HEK293 (cell line): Measurements from ENCODE around the gene DSCAM.

Experiments
- CTCF ChIA-PET: fragments of 350-600 bp; formaldehyde crosslinking; extraction: SDS; loops from one replicate; lab custom pipeline; 2021; ENCODE audit warnings: antibody characterized with exemption; lab: Yijun Ruan, JAX
- POLR2A ChIA-PET: fragments of 300-600 bp; formaldehyde crosslinking; extraction: SDS; loops from one replicate; lab custom pipeline; 2020; ENCODE audit warnings: antibody characterized with exemption, inconsistent platforms; lab: Yijun Ruan, JAX
- H3K27ac ChIP-seq: fragments of 200-500 bp; sonication (Bioruptor generic); 2 replicates; pipeline ENCODE4 v1.5.1; 2014; ENCODE audit warnings: low read depth, low read length, control low read depth, inconsistent platforms; ENCODE audit errors: extremely low read depth
- H3K36me3 ChIP-seq, 2 experiments: fragments of 200-500 bp in 1 of 2; sonication (Bioruptor generic) in 1 of 2; 1 replicate in 1 of 2; 2 replicates in 1 of 2; pipeline ENCODE4 v1.5.1; 2014 to 2017; ENCODE audit warnings: inconsistent platforms in 2 of 2, low read length in 2 of 2; ENCODE audit not compliant: control insufficient read depth in 2 of 2, insufficient read depth in 1 of 2
- H3K4me1 ChIP-seq: fragments of 200-500 bp; sonication (Bioruptor generic); 2 replicates; pipeline ENCODE4 v1.5.1; 2014; ENCODE audit warnings: mild to moderate bottlenecking, low read length, inconsistent platforms; ENCODE audit not compliant: control insufficient read depth, insufficient read depth
- H3K4me3 ChIP-seq: 2 replicates; pipeline ENCODE4 v1.5.1; 2011; ENCODE audit warnings: low read depth, mild to moderate bottlenecking, control low read depth, low read length, moderate library complexity
- H3K9me3 ChIP-seq: fragments of 200-500 bp; sonication (Bioruptor generic); 2 replicates; pipeline ENCODE4 v1.5.1; 2014; ENCODE audit warnings: low read depth, low read length, inconsistent platforms; ENCODE audit not compliant: control insufficient read depth, insufficient read depth
- GLIS1 ChIP-seq: fragments of 450-650 bp; formaldehyde crosslinking; IDR thresholded peaks from 2 replicates; pipeline ENCODE4 v1.5.1; 2016; ENCODE audit warnings: missing biosample characterization, missing genetic modification characterization
- HOXA7 ChIP-seq: sonication (generic); formaldehyde crosslinking; IDR thresholded peaks from 2 replicates; pipeline ENCODE4 v1.8.1; 2022; ENCODE audit warnings: missing genetic modification reagents, borderline replicate concordance
- HOXC10 ChIP-seq: sonication (generic); formaldehyde crosslinking; IDR thresholded peaks from 2 replicates; pipeline ENCODE4 v1.8.1; 2023; ENCODE audit warnings: mild to moderate bottlenecking, missing genetic modification reagents
- IKZF3 ChIP-seq: fragments of 450-650 bp; IDR thresholded peaks from 2 replicates; pipeline ENCODE4 v1.5.0; 2018; ENCODE audit warnings: missing biosample characterization, mild to moderate bottlenecking, missing genetic modification characterization, moderate library complexity
- KLF16 ChIP-seq: fragments of 450-650 bp; formaldehyde crosslinking; IDR thresholded peaks from 2 replicates; pipeline ENCODE4 v1.5.1; 2017; ENCODE audit warnings: missing biosample characterization, missing genetic modification characterization
- MEIS1 ChIP-seq: sonication (generic); formaldehyde crosslinking; IDR thresholded peaks from 2 replicates; pipeline ENCODE4 v1.8.1; 2022; ENCODE audit warnings: missing genetic modification reagents, mild to moderate bottlenecking, borderline replicate concordance
- RBAK ChIP-seq: fragments of 450-650 bp; formaldehyde crosslinking; IDR thresholded peaks from 2 replicates; pipeline ENCODE4 v1.5.1; 2016; ENCODE audit warnings: missing biosample characterization, missing genetic modification characterization
- TRIM28 ChIP-seq: IDR thresholded peaks from 2 replicates; pipeline ENCODE4 v1.6.1; 2011; ENCODE audit warnings: low read length, control low read depth, borderline replicate concordance
- WT1 ChIP-seq: fragments of 450-650 bp; formaldehyde crosslinking; IDR thresholded peaks from 2 replicates; pipeline ENCODE4 v1.5.1; 2016; ENCODE audit warnings: missing biosample characterization, missing genetic modification characterization
- ZEB2 ChIP-seq: fragments of 450-650 bp; formaldehyde crosslinking; IDR thresholded peaks from 2 replicates; pipeline ENCODE4 v1.5.1; 2016; ENCODE audit warnings: missing biosample characterization, missing genetic modification characterization
- ZFP37 ChIP-seq: fragments of 450-650 bp; formaldehyde crosslinking; IDR thresholded peaks from 2 replicates; pipeline ENCODE4 v1.5.1; 2016; ENCODE audit warnings: missing biosample characterization, missing genetic modification characterization
- ZFP41 ChIP-seq: fragments of 450-650 bp; formaldehyde crosslinking; IDR thresholded peaks from 2 replicates; pipeline ENCODE4 v1.5.1; 2016; ENCODE audit warnings: missing biosample characterization, missing genetic modification characterization, borderline replicate concordance
- ZNF16 ChIP-seq: fragments of 450-650 bp; formaldehyde crosslinking; IDR thresholded peaks from 2 replicates; pipeline ENCODE4 v1.5.1; 2016; ENCODE audit warnings: low read depth, missing biosample characterization, missing genetic modification characterization
- ZNF202 ChIP-seq: fragments of 450-650 bp; formaldehyde crosslinking; IDR thresholded peaks from 2 replicates; pipeline ENCODE4 v1.5.1; 2016; ENCODE audit warnings: missing biosample characterization, missing genetic modification characterization, borderline replicate concordance
- ZNF623 ChIP-seq: fragments of 450-650 bp; formaldehyde crosslinking; IDR thresholded peaks from 2 replicates; pipeline ENCODE4 v1.5.1; 2016; ENCODE audit warnings: missing biosample characterization, missing genetic modification characterization
- ZNF701 ChIP-seq: fragments of 450-650 bp; formaldehyde crosslinking; IDR thresholded peaks from 2 replicates; pipeline ENCODE4 v1.5.1; 2016; ENCODE audit warnings: missing biosample characterization, missing genetic modification characterization
- ZNF777 ChIP-seq: fragments of 450-650 bp; formaldehyde crosslinking; IDR thresholded peaks from 2 replicates; pipeline ENCODE4 v1.5.1; 2017; ENCODE audit warnings: missing biosample characterization, missing genetic modification characterization, borderline replicate concordance
- TF ChIP-seq, protein P1 (sequence below): fragments of 450-650 bp; formaldehyde crosslinking; IDR thresholded peaks from 2 replicates; pipeline ENCODE4 v1.5.1; 2017; ENCODE audit warnings: missing biosample characterization, missing genetic modification characterization
- TF ChIP-seq, protein P2 (sequence below): fragments of 450-650 bp; formaldehyde crosslinking; IDR thresholded peaks from 2 replicates; pipeline ENCODE4 v1.5.1; 2016; ENCODE audit warnings: missing biosample characterization, missing genetic modification characterization
- TF ChIP-seq, protein P3 (sequence below): fragments of 450-650 bp; formaldehyde crosslinking; IDR thresholded peaks from 2 replicates; pipeline ENCODE4 v1.5.1; 2016; ENCODE audit warnings: missing biosample characterization, missing genetic modification characterization, low read depth

Gene DSCAM

DNA sequence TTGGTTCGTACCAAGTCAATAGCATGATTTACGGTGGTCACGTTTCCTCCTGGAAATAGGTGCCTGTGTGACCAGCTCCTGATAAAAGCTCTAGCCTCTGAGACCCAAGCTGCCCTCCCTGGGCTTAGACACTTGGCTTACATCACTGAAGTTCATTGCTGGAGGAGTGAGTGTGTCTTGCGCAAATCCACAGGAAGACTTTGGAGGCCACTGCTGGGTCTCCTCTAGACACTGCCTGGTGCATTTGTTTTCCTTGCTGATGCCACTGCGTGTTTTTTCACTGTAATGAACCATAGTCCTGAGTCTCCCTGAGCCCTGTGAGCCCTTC lies 230.6 kb downstream of the DSCAM start:
- Histone ChIP-seq H3K4me3 (no peak overlapping the region), H3K9me3 (no peaks in the 10 kb centered on the region), H3K36me3 (no peaks in the 10 kb centered on the region), H3K4me1 (no peaks in the 10 kb centered on the region), H3K27ac (no peak overlapping the region)
- ChIA-PET CTCF (interaction anchor here (1.2 kb wide), 1 partner anchor 28 kb away, joined by 3 read pairs; no protein-coding TSS in a partner anchor), POLR2A (no interaction called here)
- TF ChIP-seq, protein P1, sequence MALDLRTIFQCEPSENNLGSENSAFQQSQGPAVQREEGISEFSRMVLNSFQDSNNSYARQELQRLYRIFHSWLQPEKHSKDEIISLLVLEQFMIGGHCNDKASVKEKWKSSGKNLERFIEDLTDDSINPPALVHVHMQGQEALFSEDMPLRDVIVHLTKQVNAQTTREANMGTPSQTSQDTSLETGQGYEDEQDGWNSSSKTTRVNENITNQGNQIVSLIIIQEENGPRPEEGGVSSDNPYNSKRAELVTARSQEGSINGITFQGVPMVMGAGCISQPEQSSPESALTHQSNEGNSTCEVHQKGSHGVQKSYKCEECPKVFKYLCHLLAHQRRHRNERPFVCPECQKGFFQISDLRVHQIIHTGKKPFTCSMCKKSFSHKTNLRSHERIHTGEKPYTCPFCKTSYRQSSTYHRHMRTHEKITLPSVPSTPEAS (tag by site-specific recombination): no peak

DNA sequence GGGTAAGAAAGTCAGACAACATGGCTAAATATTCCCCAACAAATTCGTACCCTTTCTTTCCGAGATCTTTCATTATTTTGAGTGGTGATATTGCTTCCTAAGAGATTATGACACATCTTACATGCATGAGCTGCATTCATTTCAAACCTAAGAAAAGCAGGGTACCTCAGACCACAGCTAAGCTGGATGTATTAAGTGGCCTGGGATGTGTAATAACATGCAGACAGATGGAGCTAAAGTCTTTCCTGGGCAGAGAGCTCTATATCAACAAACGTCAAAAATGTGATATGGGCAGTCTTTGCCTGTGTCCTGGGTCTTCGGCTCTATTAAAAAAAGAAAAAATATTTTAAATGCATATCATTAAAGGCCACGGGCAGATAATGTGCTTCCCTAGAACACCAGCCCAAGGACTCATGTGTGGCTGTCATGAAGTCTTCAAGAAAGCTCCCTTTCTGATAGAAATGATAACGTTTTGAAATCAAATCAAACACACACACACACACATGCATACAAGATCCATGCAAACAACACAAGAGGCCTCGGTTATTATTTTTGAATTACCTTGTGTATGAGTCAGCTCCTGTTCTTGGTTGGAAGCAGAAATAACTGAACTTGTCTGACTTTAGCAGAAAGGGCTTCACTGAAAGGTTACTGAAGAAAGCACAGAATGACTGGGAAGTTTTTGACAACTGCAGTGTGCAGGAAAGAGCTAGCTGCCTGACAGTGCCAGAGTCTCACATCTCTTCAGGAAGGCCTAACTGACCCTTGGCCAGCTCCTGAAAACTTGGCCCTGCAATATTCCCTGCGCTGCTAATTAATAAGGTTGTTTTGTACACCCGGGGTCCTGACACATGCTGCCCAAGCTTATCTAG lies 231.2 kb downstream of the DSCAM start:
- Histone ChIP-seq H3K27ac (no peak overlapping the region), H3K36me3 (no peaks in the 10 kb centered on the region), H3K4me1 (no peaks in the 10 kb centered on the region), H3K9me3 (no peaks in the 10 kb centered on the region), H3K4me3 (no peak overlapping the region)
- ChIA-PET CTCF (interaction anchor here (0.6 to 1.2 kb wide), 3 partner anchors 29 to 1134 kb away, joined by 3 read pairs; no protein-coding TSS in a partner anchor), POLR2A (no interaction called here)
- no peak for TF ChIP-seq ZNF16 (tag by site-specific recombination)
- no peak for TF ChIP-seq RBAK (tag by site-specific recombination)
- TF ChIP-seq WT1: no peak

GRCh38 chr21:40613546-40614030 lies 233.4 kb downstream of the DSCAM start:
- TF ChIP-seq KLF16 (tag by site-specific recombination): no peak
- TF ChIP-seq IKZF3 (tag by site-specific recombination): no peak
- TF ChIP-seq HOXC10 (CRISPR knock-in tag): no peak
- TF ChIP-seq HOXA7 (CRISPR knock-in tag): no peak
- TF ChIP-seq ZNF16 (tag by site-specific recombination): no peak
- TF ChIP-seq ZNF777: no peak
- POLR2A ChIA-PET: no interaction called here
- Histone ChIP-seq H3K4me1 (no peaks in the 10 kb centered on the region), H3K36me3 (no peaks in the 10 kb centered on the region), H3K9me3 (no peaks in the 10 kb centered on the region), H3K27ac (no peak overlapping the region), H3K4me3 (no peak overlapping the region)
- CTCF ChIA-PET: no interaction called here

DNA sequence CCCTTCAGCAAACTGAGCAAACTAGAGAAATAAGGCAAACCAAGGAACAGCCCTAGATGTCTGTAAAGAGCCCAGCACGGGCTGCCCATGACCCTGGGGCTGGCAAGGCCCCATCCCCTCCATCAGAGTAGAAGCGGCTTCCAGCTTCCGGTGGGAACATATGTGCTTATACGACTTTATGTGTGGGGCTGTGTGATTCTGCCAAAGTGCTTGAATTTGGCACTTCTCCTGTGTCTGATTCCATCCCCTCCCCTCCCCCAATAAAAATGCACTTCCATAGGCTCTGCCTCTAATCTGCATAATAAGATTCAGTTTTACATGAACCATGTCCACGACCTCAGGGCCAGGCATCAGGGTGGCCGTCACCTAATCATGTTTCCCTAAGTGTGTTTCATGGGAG lies 236.6 kb downstream of the DSCAM start:
- CTCF ChIA-PET: interaction anchor here (0.6 kb wide), 1 partner anchor 567 kb away, joined by 10 read pairs; no protein-coding TSS in a partner anchor
- POLR2A ChIA-PET: no interaction called here
- Histone ChIP-seq H3K9me3 (no peaks in the 10 kb centered on the region), H3K27ac (no peak overlapping the region), H3K4me1 (no peaks in the 10 kb centered on the region), H3K36me3 (no peaks in the 10 kb centered on the region), H3K4me3 (no peak overlapping the region)
- TF ChIP-seq ZFP41 (tag by site-specific recombination): no peak
- TF ChIP-seq ZNF202: no peak
- no peak for TF ChIP-seq ZNF701 (tag by site-specific recombination)
- no peak for TF ChIP-seq ZNF623 (tag by site-specific recombination)
- no peak for TF ChIP-seq ZEB2 (tag by site-specific recombination)
- TF ChIP-seq, protein P1 (tag by site-specific recombination): no peak
- TF ChIP-seq KLF16 (tag by site-specific recombination): no peak
- TF ChIP-seq GLIS1 (tag by site-specific recombination): no peak
- no peak for TF ChIP-seq ZFP37 (tag by site-specific recombination)
- TF ChIP-seq, protein P2, sequence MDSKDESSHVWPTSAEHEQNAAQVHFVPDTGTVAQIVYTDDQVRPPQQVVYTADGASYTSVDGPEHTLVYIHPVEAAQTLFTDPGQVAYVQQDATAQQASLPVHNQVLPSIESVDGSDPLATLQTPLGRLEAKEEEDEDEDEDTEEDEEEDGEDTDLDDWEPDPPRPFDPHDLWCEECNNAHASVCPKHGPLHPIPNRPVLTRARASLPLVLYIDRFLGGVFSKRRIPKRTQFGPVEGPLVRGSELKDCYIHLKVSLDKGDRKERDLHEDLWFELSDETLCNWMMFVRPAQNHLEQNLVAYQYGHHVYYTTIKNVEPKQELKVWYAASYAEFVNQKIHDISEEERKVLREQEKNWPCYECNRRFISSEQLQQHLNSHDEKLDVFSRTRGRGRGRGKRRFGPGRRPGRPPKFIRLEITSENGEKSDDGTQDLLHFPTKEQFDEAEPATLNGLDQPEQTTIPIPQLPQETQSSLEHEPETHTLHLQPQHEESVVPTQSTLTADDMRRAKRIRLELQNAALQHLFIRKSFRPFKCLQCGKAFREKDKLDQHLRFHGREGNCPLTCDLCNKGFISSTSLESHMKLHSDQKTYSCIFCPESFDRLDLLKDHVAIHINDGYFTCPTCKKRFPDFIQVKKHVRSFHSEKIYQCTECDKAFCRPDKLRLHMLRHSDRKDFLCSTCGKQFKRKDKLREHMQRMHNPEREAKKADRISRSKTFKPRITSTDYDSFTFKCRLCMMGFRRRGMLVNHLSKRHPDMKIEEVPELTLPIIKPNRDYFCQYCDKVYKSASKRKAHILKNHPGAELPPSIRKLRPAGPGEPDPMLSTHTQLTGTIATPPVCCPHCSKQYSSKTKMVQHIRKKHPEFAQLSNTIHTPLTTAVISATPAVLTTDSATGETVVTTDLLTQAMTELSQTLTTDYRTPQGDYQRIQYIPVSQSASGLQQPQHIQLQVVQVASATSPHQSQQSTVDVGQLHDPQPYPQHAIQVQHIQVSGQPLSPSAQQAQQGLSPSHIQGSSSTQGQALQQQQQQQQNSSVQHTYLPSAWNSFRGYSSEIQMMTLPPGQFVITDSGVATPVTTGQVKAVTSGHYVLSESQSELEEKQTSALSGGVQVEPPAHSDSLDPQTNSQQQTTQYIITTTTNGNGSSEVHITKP (tag by site-specific recombination): no peak
- TF ChIP-seq MEIS1: no peak
- no peak for TF ChIP-seq TRIM28
- TF ChIP-seq, protein P3, sequence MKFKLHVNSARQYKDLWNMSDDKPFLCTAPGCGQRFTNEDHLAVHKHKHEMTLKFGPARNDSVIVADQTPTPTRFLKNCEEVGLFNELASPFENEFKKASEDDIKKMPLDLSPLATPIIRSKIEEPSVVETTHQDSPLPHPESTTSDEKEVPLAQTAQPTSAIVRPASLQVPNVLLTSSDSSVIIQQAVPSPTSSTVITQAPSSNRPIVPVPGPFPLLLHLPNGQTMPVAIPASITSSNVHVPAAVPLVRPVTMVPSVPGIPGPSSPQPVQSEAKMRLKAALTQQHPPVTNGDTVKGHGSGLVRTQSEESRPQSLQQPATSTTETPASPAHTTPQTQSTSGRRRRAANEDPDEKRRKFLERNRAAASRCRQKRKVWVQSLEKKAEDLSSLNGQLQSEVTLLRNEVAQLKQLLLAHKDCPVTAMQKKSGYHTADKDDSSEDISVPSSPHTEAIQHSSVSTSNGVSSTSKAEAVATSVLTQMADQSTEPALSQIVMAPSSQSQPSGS (tag by site-specific recombination): no peak
